GM21515 (cell line): ENCODE results near the gene PCDH9.

Experiments
- ATAC-seq: cut with Tn5 transposase; IDR thresholded peaks from one replicate; pipeline ENCODE4 v1.9.1; 2021; ENCODE audit not compliant: unreplicated experiment

The PCDH9 gene

GRCh38 chr13:67094952-67095351 lies 135.2 kb downstream of the PCDH9 start:
- no peak for ATAC-seq

- no peak for ATAC-seq
These were observed 136.1 kb downstream of the PCDH9 start for GRCh38 chr13:67094078-67094477.

GRCh38 chr13:67091603-67092002 lies 138.5 kb downstream of the PCDH9 start:
- ATAC-seq, result no peak

GRCh38 chr13:67090856-67091255 lies 139.3 kb downstream of the PCDH9 start:
- ATAC-seq, result no peak

GRCh38 chr13:67087527-67087926 lies 142.6 kb downstream of the PCDH9 start:
- ATAC-seq, result no peak

- no peak for ATAC-seq
These were observed 143.9 kb downstream of the PCDH9 start for GRCh38 chr13:67086260-67086659.

GRCh38 chr13:67084066-67084465 lies 146.1 kb downstream of the PCDH9 start:
- ATAC-seq, result no peak

GRCh38 chr13:67083519-67083918 lies 146.6 kb downstream of the PCDH9 start:
- ATAC-seq, result no peak

GRCh38 chr13:67080351-67080750 lies 149.8 kb downstream of the PCDH9 start:
- ATAC-seq, result no peak

GRCh38 chr13:67078062-67078461 lies 152.1 kb downstream of the PCDH9 start:
- no peak for ATAC-seq

- no peak for ATAC-seq
These were observed 153.0 kb downstream of the PCDH9 start for GRCh38 chr13:67077132-67077531.

- ATAC-seq, result no peak
These were observed 153.8 kb downstream of the PCDH9 start for GRCh38 chr13:67076378-67076777.

- no peak for ATAC-seq
These were observed 154.9 kb downstream of the PCDH9 start for GRCh38 chr13:67075239-67075638.

GRCh38 chr13:67071918-67072598 lies 158.1 kb downstream of the PCDH9 start:
- no peak for ATAC-seq

GRCh38 chr13:67070306-67070705 lies 159.8 kb downstream of the PCDH9 start:
- ATAC-seq, result no peak

- ATAC-seq, result no peak
These were observed 160.9 kb downstream of the PCDH9 start for GRCh38 chr13:67069117-67069767.

- no peak for ATAC-seq
These were observed 165.2 kb downstream of the PCDH9 start for GRCh38 chr13:67064920-67065319.

- ATAC-seq, result no peak
These were observed 167.1 kb downstream of the PCDH9 start for GRCh38 chr13:67063036-67063435.

- ATAC-seq, result no peak
These were observed 168.0 kb downstream of the PCDH9 start for GRCh38 chr13:67062160-67062559.

- no peak for ATAC-seq
These were observed 168.4 kb downstream of the PCDH9 start for GRCh38 chr13:67061750-67062149.

- no peak for ATAC-seq
These were observed 177.3 kb downstream of the PCDH9 start for GRCh38 chr13:67052550-67053490.

GRCh38 chr13:67049744-67050143 lies 180.4 kb downstream of the PCDH9 start:
- ATAC-seq, result no peak
